CD14-positive monocyte (primary cell): Measurements from ENCODE around the gene CAMK1D. TPM values are rescaled to one million over a fixed set of nuclear protein-coding genes. Genes with fewer than 3 reads are reported as not detected.

ENCODE experiments used
- DNase-seq, 3 donors: peaks; one replicate each; pipeline ENCODE4 v3.0.0-alpha.2; 2011 to 2022
- H2AFZ ChIP-seq: 2 replicates; pipeline ENCODE4 v1.6.0; 2012; ENCODE audit warnings: mild to moderate bottlenecking, low read depth, low read length, inconsistent platforms; ENCODE audit not compliant: insufficient read depth, poor library complexity, severe bottlenecking
- H3K27ac ChIP-seq, 2 donors: 1 replicate in 1 of 2; 2 replicates in 1 of 2; pipeline ENCODE4 v1.5.1; 2012 to 2013; ENCODE audit warnings: low read length in 2 of 2, control low read depth in 1 of 2, inconsistent platforms in 1 of 2, low read depth in 1 of 2, mild to moderate bottlenecking in 1 of 2
- H3K27me3 ChIP-seq, 2 donors: one replicate each; pipeline versions ENCODE4 v1.6.0 to v1.6.1; 2011 to 2013; ENCODE audit warnings: low read length in 2 of 2; ENCODE audit not compliant: control insufficient read depth in 2 of 2, insufficient read depth in 2 of 2
- H3K36me3 ChIP-seq, 2 donors: replicated peaks in 1 of 2; 1 replicate in 1 of 2; 2 replicates in 1 of 2; pipeline versions ENCODE4 v1.5.1 to v1.6.1; 2012 to 2013; ENCODE audit warnings: low read length in 2 of 2, control low read depth in 1 of 2, inconsistent platforms in 1 of 2, mild to moderate bottlenecking in 1 of 2; ENCODE audit not compliant: insufficient read depth in 2 of 2, control insufficient read depth in 1 of 2
- H3K4me1 ChIP-seq, 2 donors: 1 replicate in 1 of 2; 2 replicates in 1 of 2; pipeline versions ENCODE4 v1.5.1 to v1.6.1; 2012 to 2013; ENCODE audit warnings: low read length in 2 of 2, control low read depth in 1 of 2, inconsistent platforms in 1 of 2, mild to moderate bottlenecking in 1 of 2, moderate library complexity in 1 of 2; ENCODE audit not compliant: insufficient read depth in 2 of 2, control insufficient read depth in 1 of 2
- H3K4me2 ChIP-seq: replicated peaks from 2 replicates; pipeline ENCODE3; 2012; ENCODE audit warnings: low read length, moderate library complexity, mild to moderate bottlenecking; ENCODE audit not compliant: poor library complexity, severe bottlenecking; ENCODE audit errors: extremely low read depth
- H3K4me3 ChIP-seq, 3 experiments: fragments of 200-600 bp in 1 of 3; sonication (generic) in 1 of 3; replicated peaks in 1 of 3; 1 replicate in 2 of 3; 2 replicates in 1 of 3; pipeline ENCODE4 v1.5.1; 2011 to 2013; ENCODE audit warnings: low read length in 3 of 3, mild to moderate bottlenecking in 3 of 3, control low read depth in 2 of 3, low read depth in 2 of 3, inconsistent platforms in 1 of 3, moderate library complexity in 1 of 3
- H3K79me2 ChIP-seq: 2 replicates; pipeline ENCODE4 v1.6.0; 2012; ENCODE audit warnings: mild to moderate bottlenecking, control low read depth, inconsistent platforms, low read length, moderate library complexity; ENCODE audit not compliant: insufficient read depth
- H3K9ac ChIP-seq: 2 replicates; pipeline ENCODE4 v1.6.0; 2017; ENCODE audit warnings: low read length, mild to moderate bottlenecking; ENCODE audit not compliant: insufficient read depth, poor library complexity, severe bottlenecking
- H3K9me3 ChIP-seq, 2 donors: replicated peaks in 1 of 2; 1 replicate in 1 of 2; 2 replicates in 1 of 2; pipeline versions ENCODE4 v1.5.1 to v1.6.1; 2012 to 2013; ENCODE audit warnings: low read length in 2 of 2, control low read depth in 1 of 2; ENCODE audit not compliant: control insufficient read depth in 1 of 2, insufficient read depth in 1 of 2
- H4K20me1 ChIP-seq: 2 replicates; pipeline ENCODE4 v1.6.0; 2012; ENCODE audit warnings: mild to moderate bottlenecking, low read length, control low read depth, moderate library complexity; ENCODE audit not compliant: insufficient read depth
- H3K27ac Mint-ChIP-seq, 7 donors: one replicate each; pipeline ENCODE4 v1.8.0; 2020; ENCODE audit warnings: mild to moderate bottlenecking in 7 of 7, mixed read lengths in 7 of 7, moderate library complexity in 6 of 7, inconsistent platforms in 2 of 7
- H3K27me3 Mint-ChIP-seq, 3 donors: one replicate each; pipeline ENCODE4 v1.8.0; 2021 to 2022; ENCODE audit warnings: low read depth in 3 of 3, mild to moderate bottlenecking in 3 of 3, mixed read lengths in 3 of 3, moderate library complexity in 3 of 3, inconsistent platforms in 1 of 3
- H3K36me3 Mint-ChIP-seq, 2 donors: one replicate each; pipeline ENCODE4 v1.8.0; 2020; ENCODE audit warnings: mixed read lengths in 2 of 2, inconsistent platforms in 1 of 2, mild to moderate bottlenecking in 1 of 2
- H3K4me1 Mint-ChIP-seq: one replicate; pipeline ENCODE4 v1.8.0; 2020; ENCODE audit warnings: mild to moderate bottlenecking, mixed read lengths
- H3K4me3 Mint-ChIP-seq, 2 donors: one replicate each; pipeline ENCODE4 v1.8.0; 2020; ENCODE audit warnings: mild to moderate bottlenecking in 2 of 2, mixed read lengths in 2 of 2, moderate library complexity in 1 of 2
- H3K9me3 Mint-ChIP-seq, 7 donors: one replicate each; pipeline ENCODE4 v1.8.0; 2020 to 2022; ENCODE audit warnings: mixed read lengths in 7 of 7, mild to moderate bottlenecking in 6 of 7, moderate library complexity in 6 of 7, inconsistent platforms in 2 of 7
- CTCF ChIP-seq: fragments of 200-600 bp; IDR thresholded peaks from one replicate; pipeline ENCODE4 v1.8.0; 2022; ENCODE audit warnings: antibody characterized with exemption, mild to moderate bottlenecking
- WGBS: methylation state at CpG from one replicate; pipeline ENCODE4 v1.1.5; 2013; ENCODE audit warnings: missing lambda C conversion rate; ENCODE audit not compliant: insufficient coverage; 5-methylcytosine and 5-hydroxymethylcytosine counted together
- intact Hi-C, 2 donors: fragments of 100-400 bp; cut with micrococcal nuclease; formaldehyde crosslinking; loops; one replicate each; pipeline versions ENCODE4 v1.15.0 to v1.15.1; 2023
- polyA plus RNA-seq, 3 donors: library from polyadenylated mRNA; depleted of rRNA in 1 of 3; unstranded in 2 of 3; stranded (reverse) in 1 of 3; fragments of 300-500 nt in 2 of 3; fragments of >200 nt in 1 of 3; fragmentation: Illumina TruSeq in 2 of 3; gene quantifications; 1 replicate in 2 of 3; 2 replicates in 1 of 3; pipeline ENCODE4 v1.2.3, GENCODE V29; 2012 to 2021

CAMK1D gene
- polyA plus RNA-seq, 3 donors = 6.7 to 11.8 (median 7.1) TPM

- peaks cover 3% of the 10 kb centered on the region for H4K20me1 ChIP-seq
- Mint-ChIP-seq H3K27me3 (peaks cover 1 to 5% (median 2%) of the 10 kb centered on the region in 3 donors), H3K9me3 (peaks cover 0 to 3% (median 0%) of the 10 kb centered on the region in 7 donors), H3K27ac (peak overlapping the region in 1 of 7 donors; percentile 50), H3K4me1 (no peaks in the 10 kb centered on the region), H3K36me3 (no peaks in the 10 kb centered on the region), H3K4me3 (no peak overlapping the region)
- no peaks in the 10 kb centered on the region for H3K4me1 ChIP-seq
- H3K36me3 ChIP-seq = no peaks in the 10 kb centered on the region
- no peak for TF ChIP-seq CTCF
- no peaks in the 10 kb centered on the region for H3K9me3 ChIP-seq
- no peak overlapping the region for H2AFZ ChIP-seq
- no peak overlapping the region for H3K27ac ChIP-seq
- WGBS = 100% methylated on average over 4 of the region's 11 CpGs
- DNase-seq = no peak
- H3K79me2 ChIP-seq = no peaks in the 10 kb centered on the region
- H3K4me3 ChIP-seq = no peak overlapping the region
- H3K9ac ChIP-seq = no peak overlapping the region
- no peaks in the 10 kb centered on the region for H3K27me3 ChIP-seq
- no peak overlapping the region for H3K4me2 ChIP-seq
- intact Hi-C loops = no loop called here
These were observed 336.1 kb downstream of the CAMK1D start for GRCh38 chr10:12685261-12686058.

- H3K27me3 ChIP-seq = no peaks in the 10 kb centered on the region
- Mint-ChIP-seq H3K27ac (no peak overlapping the region), H3K4me1 (no peaks in the 10 kb centered on the region), H3K4me3 (no peak overlapping the region), H3K27me3 (peaks cover 0 to 2% (median 2%) of the 10 kb centered on the region in 3 donors), H3K36me3 (no peaks in the 10 kb centered on the region), H3K9me3 (peaks cover 0 to 3% (median 0%) of the 10 kb centered on the region in 7 donors)
- H3K79me2 ChIP-seq = no peaks in the 10 kb centered on the region
- no peak overlapping the region for H3K9ac ChIP-seq
- TF ChIP-seq CTCF = no peak
- H3K27ac ChIP-seq = no peak overlapping the region
- intact Hi-C loops = no loop called here
- H3K4me2 ChIP-seq = no peak overlapping the region
- no peak overlapping the region for H2AFZ ChIP-seq
- no peak overlapping the region for H3K4me3 ChIP-seq
- peaks cover 3% of the 10 kb centered on the region for H4K20me1 ChIP-seq
- no peaks in the 10 kb centered on the region for H3K9me3 ChIP-seq
- WGBS = no CpG with 5 or more reads among the region's 4 CpGs
- H3K36me3 ChIP-seq = no peaks in the 10 kb centered on the region
- DNase-seq = no peak
- no peaks in the 10 kb centered on the region for H3K4me1 ChIP-seq
These were observed 338.6 kb downstream of the CAMK1D start for GRCh38 chr10:12687996-12688395.
